ENCODE data around the gene YRDC. TPM values are rescaled to one million over a fixed set of nuclear protein-coding genes. Genes with fewer than 3 reads are reported as not detected.
A peak's percentile ranks its signal among the peaks of the same experiment; 100 is the strongest.

The YRDC gene
- total RNA-seq, 1 donor from 2014 or later = 28.1 TPM

GRCh38 chr1:37755951-37756560 lies 52.0 kb downstream of the YRDC start:
- Histone ChIP-seq H3K27ac (ENCODE audit: low read depth, low read length) (no peak overlapping the region), H2AFZ (ENCODE audit: low read depth, low read length) (no peak overlapping the region), H3K4me1 (ENCODE audit: insufficient read depth, low read length) (no peaks in the 10 kb centered on the region), H3K79me2 (ENCODE audit: insufficient read depth, low read length) (no peaks in the 10 kb centered on the region), H4K20me1 (ENCODE audit: insufficient read depth, low read length) (no peaks in the 10 kb centered on the region), H3K4me2 (ENCODE audit: low read length) (no peak overlapping the region), H3K4me3 (ENCODE audit: insufficient read depth, low read depth, low read length) (no peak overlapping the region), H3K36me3 (ENCODE audit: insufficient read depth, low read length) (no peaks in the 10 kb centered on the region), H3K27me3 (ENCODE audit: insufficient read depth, low read length) (peaks cover 56% of the 10 kb centered on the region), H3K9ac (ENCODE audit: low read length) (no peak overlapping the region), H3K9me3 (ENCODE audit: insufficient read depth, low read depth, low read length) (no peaks in the 10 kb centered on the region)
- Mint-ChIP-seq H3K27me3 (ENCODE audit: low read depth, unreplicated experiment) (peaks cover 25% of the 10 kb centered on the region), H3K36me3 (ENCODE audit: low read depth, unreplicated experiment) (no peaks in the 10 kb centered on the region), H3K9me3 (ENCODE audit: unreplicated experiment) (peaks cover 2% of the 10 kb centered on the region), H3K4me3 (ENCODE audit: unreplicated experiment) (no peak overlapping the region), H3K4me1 (ENCODE audit: low read depth, unreplicated experiment) (no peaks in the 10 kb centered on the region), H3K27ac (ENCODE audit: unreplicated experiment) (no peak overlapping the region)
- FAIRE-seq = no peak
- DNase-seq (ENCODE audit: low read depth) = no peak
- no peak for TF ChIP-seq CTCF (IDR thresholded peaks at IDR 0.05; ENCODE audit: insufficient read depth, low read depth, low read length)
- no peak for TF ChIP-seq EZH2 (IDR thresholded peaks at IDR 0.05; ENCODE audit: insufficient read depth, low read length)

GRCh38 chr1:37755290-37755689 lies 52.7 kb downstream of the YRDC start:
- Histone ChIP-seq H3K79me2 (ENCODE audit: insufficient read depth, low read length) (no peaks in the 10 kb centered on the region), H3K4me1 (ENCODE audit: insufficient read depth, low read length) (no peaks in the 10 kb centered on the region), H2AFZ (ENCODE audit: low read depth, low read length) (no peak overlapping the region), H3K9me3 (ENCODE audit: insufficient read depth, low read depth, low read length) (no peaks in the 10 kb centered on the region), H3K27ac (ENCODE audit: low read depth, low read length) (no peak overlapping the region), H3K4me3 (ENCODE audit: insufficient read depth, low read depth, low read length) (no peak overlapping the region), H3K9ac (ENCODE audit: low read length) (no peak overlapping the region), H3K27me3 (ENCODE audit: insufficient read depth, low read length) (peaks cover 56% of the 10 kb centered on the region), H4K20me1 (ENCODE audit: insufficient read depth, low read length) (no peaks in the 10 kb centered on the region), H3K36me3 (ENCODE audit: insufficient read depth, low read length) (no peaks in the 10 kb centered on the region), H3K4me2 (ENCODE audit: low read length) (no peak overlapping the region)
- Mint-ChIP-seq H3K4me1 (ENCODE audit: low read depth, unreplicated experiment) (no peaks in the 10 kb centered on the region), H3K27me3 (ENCODE audit: low read depth, unreplicated experiment) (peaks cover 28% of the 10 kb centered on the region), H3K36me3 (ENCODE audit: low read depth, unreplicated experiment) (no peaks in the 10 kb centered on the region), H3K27ac (ENCODE audit: unreplicated experiment) (peak overlapping the region; percentile 69), H3K9me3 (ENCODE audit: unreplicated experiment) (peaks cover 2% of the 10 kb centered on the region), H3K4me3 (ENCODE audit: unreplicated experiment) (no peak overlapping the region)
- TF ChIP-seq CTCF (IDR thresholded peaks at IDR 0.05; ENCODE audit: insufficient read depth, low read depth, low read length) (no peak), EZH2 (IDR thresholded peaks at IDR 0.05; ENCODE audit: insufficient read depth, low read length) (no peak)
- DNase-seq (ENCODE audit: low read depth) = no peak
- no peak for FAIRE-seq

All from astrocyte (in vitro differentiated cells and primary cell).